ENCODE results near the gene PHLPP1.

DNA sequence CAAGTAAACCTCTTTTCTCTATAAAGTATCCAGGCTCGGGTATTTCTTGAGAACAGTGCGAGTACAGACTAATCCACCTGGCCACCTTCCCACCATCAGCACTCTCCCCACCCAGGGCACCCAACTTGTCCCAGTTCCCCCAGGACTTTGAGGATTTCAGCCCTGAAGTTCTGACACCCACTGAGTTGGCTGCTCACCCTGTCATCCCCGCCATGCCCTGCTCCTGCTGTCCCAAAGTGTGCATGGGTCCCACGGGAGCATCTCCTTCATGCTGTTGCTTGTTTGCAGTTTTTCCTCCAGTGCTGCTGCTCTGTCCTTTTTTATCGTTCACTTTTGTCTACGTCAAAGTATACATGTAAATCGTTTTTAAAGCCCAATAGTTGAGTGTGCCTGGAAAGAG is 273.9 kb downstream of the PHLPP1 start:
- TF ChIP-seq CTCF (conservative IDR thresholded peaks at IDR 0.05; ENCODE audit: low read depth in 2 of 2) (no peak), POLR2AphosphoS5 (IDR thresholded peaks at IDR 0.05; ENCODE audit: low read depth) (no peak), EZH2 (IDR thresholded peaks at IDR 0.05; ENCODE audit: low read depth, unreplicated experiment) (no peak)
